SIG-M5 treated with dmso at 0.1 percent for 504 hours (cell line): Measurements from ENCODE around the gene HBQ1.
"Not testable (repeated sequence)": the region's sequence is repeated elsewhere in the genome, so short reads cannot be mapped to it uniquely, and the experiment has no call there.

Experiments used
- DNase-seq: peaks from one replicate; lab custom pipeline; 2025; ENCODE audit not compliant: unreplicated experiment; lab: John Stamatoyannopoulos, UW

Gene HBQ1

DNA sequence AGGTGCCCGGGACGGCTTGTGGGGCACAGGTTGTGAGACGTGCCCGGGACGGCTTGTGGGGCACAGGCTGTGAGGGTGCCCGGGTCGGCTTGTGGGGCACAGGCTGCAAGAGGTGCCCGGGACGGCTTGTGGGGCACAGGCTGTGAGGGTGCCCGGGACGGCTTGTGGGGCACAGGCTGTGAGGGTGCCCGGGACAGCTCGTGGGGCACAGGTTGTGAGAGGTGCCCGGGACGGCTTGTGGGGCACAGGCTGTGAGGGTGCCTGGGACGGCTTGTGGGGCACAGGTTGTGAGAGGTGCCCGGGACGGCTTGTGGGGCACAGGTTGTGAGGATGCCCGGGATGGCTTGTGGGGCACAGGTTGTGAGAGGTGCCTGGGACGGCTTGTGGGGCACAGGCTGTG is 20.0 kb upstream of the HBQ1 start:
- not testable (repeated sequence) for DNase-seq

DNA sequence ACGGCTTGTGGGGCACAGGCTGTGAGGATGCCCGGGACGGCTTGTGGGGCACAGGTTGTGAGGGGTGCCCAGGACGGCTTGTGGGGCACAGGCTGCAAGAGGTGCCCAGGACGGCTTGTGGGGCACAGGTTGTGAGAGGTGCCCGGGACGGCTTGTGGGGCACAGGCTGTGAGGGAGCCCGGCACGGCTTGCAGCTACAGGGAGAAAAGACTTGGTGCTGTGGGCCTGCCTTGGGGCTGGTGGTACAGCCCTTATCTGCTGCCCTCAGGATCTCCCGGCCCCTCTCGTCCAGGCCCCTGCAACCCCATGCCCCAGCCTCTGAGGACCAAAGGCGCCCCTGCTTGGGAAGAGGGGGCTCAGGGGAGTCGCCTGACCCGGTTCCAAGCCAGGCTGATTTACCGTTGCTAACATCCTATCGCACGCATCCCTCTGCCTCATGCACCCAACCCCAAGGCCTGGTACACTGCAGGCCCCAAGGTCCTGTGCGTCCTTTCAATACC is 19.5 kb upstream of the HBQ1 start:
- no peak for DNase-seq

DNA sequence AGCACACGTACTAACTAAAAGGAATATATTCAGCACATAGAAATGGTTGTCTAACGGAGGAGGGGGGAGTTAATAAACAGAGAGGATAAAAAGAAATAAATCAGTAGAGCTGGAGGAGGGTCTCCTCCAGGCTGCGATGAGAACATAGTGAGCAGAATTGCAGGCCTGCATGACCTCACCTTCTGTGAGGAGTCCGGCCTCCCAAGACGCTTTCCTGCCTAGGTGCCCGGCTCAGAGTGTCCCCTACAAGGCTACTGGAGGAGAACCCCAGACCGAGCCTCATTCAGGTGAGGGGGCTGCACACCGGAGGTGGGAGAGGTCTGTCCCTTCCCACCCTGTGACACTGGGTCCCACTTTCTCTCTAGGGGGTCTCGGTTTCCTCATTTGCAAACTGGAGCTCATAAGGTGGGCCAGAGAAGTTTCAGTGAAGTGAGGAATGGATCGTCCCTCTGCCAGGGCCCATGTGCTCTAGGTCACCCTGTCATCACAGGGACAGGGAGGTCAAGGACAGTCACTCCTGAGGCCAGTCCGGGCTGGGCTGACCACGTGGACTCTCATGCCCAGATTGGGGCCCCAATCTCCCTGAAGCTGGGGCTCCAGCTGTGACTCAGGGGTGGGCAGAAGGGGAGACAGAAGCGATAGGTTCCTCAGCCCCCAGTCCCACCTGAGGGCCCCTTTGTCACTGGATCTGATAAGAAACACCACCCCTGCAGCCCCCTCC is 17.8 kb upstream of the HBQ1 start:
- no peak for DNase-seq

DNA sequence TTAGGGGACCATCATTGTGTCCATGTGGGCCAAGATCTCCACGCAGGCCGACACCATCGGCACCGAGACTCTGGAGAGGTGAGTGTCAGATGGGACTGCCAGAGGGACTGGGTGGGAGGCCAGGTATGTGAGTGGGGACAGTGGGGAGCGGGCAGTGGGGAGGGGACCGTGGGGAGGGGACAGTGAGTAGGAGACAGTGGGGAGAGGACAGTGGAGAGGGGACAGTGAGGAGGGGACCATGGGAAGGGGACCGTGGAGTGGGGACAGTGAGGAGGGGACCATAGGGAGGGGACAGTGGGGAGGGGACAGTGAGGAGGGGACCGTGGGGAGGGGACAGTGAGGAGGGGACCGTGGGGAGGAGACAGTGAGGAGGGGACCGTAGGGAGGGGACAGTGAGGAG is 17.1 kb upstream of the HBQ1 start:
- DNase-seq, result not testable (repeated sequence)

DNA sequence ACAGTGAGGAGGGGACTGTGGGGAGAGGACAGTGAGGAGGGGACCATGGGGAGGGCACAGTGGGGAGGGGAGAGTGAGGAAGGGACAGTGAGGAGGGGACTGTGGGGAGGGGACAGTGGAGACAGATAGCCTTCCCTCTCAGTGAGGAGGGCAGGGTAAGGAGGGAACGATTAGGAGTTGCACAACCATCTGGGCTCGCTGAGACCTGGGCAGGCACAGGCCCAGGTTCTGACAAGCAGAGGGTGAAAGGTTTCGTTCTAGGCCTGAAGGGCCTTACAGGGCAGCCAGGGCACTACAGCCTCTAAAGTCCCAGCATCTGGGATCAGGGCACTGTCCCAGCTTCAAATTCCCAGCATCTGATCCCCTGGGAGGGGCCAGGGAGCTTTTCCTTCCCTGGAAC is 16.6 kb upstream of the HBQ1 start:
- DNase-seq, result not testable (repeated sequence)

DNA sequence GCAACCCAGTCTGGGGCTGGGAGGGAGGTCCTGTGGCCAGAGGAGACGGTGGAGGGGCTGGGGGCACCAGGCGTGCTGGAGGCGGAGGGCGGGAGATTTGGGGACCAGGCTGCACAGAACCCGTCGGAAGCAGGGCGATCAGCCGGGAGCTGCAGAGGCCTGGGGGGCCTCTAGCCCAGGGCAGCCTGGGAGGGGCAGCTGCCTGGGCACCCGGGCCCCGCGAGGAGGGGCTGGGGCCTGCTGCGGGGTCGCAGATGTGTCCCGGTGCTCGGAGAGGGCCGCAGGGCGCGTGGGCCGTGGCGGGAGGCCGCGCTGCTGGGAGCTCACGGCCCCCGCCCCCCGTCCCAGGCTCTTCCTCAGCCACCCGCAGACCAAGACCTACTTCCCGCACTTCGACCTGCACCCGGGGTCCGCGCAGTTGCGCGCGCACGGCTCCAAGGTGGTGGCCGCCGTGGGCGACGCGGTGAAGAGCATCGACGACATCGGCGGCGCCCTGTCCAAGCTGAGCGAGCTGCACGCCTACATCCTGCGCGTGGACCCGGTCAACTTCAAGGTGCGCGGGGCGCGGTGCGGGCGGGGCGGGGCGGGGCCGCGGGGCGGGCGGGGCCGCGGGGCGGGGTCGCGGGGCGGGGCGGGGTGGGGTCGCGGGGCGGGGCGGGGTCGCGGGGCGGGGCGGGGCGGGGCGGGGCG is 16.0 kb upstream of the HBQ1 start:
- not testable (repeated sequence) for DNase-seq

DNA sequence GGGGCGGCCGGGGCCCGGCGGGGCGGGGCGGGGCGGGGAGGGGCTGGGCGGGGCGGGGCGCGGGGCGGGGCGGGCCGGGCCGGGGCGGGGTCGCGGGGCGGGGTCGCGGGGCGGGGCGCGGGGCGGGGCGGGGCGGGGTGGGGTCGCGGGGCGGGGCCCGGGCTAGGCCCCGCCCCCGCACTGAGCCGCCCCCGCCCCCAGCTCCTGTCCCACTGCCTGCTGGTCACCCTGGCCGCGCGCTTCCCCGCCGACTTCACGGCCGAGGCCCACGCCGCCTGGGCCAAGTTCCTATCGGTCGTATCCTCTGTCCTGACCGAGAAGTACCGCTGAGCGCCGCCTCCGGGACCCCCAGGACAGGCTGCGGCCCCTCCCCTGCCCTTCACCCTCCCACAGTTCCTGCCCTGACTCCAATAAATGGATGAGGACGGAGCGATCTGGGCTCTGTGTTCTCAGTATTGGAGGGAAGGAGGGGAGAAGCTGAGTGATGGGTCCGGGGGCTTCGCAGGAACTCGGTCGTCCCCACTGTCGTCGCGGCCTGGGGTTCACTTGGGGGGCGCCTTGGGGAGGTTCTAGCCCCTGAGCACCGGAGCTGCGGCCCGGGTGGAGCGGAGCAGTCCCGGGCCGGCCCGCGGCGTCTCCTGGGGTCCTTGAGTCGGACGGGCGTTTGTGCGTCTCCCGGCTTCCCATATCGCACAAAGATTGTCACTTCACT is 15.3 kb upstream of the HBQ1 start:
- no peak for DNase-seq

DNA sequence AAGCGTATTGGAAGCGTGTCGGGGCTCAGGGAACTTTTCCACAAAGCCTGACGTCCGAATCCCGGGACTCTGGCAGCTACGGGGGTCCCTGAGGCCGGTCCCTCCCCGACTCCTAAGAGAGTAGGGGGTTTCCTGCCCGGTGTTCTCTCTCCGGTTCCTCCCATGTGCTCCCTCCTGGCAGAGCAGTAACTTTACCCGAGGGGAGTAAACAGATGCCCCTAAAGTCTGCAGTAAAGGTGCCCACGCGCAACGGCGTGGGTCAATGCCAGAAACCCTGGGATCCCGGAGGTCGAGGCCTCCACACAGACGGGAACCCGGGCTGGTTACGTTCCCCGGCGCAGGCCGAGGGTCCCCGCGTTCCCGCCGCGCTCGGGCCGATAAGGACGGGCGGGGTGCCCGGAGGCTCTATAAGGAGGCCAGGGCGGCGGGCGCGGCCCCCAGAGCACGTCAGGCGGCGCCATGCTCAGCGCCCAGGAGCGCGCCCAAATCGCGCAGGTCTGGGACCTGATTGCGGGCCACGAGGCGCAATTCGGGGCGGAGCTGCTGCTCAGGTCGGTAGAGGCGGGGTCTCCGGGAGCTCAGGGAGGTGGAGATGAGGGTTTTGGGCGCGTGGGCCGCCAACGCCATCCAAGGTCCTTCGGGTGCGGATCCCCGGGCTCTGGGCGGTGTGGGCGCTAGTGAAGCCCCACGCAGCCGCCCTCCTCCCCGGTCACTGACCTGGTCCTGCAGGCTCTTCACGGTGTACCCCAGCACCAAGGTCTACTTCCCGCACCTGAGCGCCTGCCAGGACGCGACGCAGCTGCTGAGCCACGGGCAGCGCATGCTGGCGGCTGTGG is 14.5 kb upstream of the HBQ1 start, which contains the start of gene HBM:
Gene HBM (plus strand): TSS at position 440 of the 836 bp plus-strand sequence. CDS start 20 bp downstream, at position 460.
- no peak for DNase-seq

DNA sequence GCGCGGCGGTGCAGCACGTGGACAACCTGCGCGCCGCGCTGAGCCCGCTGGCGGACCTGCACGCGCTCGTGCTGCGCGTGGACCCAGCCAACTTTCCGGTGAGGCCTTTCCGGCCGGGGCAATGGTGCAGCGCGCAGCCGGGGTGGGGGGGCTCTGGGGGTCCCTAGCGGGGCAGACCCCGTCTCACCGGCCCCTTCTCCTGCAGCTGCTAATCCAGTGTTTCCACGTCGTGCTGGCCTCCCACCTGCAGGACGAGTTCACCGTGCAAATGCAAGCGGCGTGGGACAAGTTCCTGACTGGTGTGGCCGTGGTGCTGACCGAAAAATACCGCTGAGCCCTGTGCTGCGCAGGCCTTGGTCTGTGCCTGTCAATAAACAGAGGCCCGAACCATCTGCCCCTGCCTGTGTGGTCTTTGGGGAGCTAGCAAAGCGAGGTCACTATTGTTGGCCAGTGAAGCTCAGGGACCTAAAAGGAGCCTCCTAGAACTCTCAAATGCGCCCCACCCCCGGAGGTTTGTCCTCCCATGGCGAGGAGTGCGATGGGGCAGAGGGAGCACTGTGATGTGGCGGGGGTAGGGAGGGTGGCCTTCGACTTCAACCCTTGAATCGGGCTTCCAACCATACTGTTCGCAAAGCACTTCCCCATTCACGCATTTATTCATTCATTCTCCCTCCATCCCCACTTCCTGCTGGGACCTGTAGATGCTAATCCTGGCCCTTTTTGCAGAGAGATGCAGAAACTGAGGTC is 13.7 kb upstream of the HBQ1 start:
- no peak for DNase-seq

DNA sequence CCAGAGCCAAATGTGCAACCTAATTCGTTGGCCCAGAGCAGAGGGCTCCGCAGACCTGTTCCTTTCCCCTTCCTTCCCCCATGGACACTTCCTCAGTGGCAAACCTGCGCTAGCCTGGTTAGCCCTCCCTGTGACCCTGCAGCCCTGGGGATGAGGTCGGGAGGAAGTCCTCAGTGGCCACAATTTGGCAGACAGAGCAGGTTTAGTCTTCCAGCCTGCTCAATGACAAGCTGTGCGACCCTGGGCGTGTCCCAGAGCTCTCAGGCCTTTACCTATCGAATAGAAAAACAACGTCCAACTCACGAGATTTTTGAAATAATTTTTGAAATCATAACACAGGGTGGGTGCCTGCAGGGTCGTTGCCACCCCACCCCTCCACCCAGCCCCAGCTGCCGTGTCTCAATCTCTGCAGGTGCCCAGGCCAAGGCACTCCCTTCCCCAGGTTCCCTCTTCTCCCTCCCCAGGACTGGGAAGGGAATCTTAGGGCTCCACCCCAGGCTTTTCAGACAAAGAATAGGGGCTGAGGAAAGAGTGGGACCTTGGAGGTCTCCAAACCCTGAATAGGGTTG is 13.1 kb upstream of the HBQ1 start:
- DNase-seq, result no peak

DNA sequence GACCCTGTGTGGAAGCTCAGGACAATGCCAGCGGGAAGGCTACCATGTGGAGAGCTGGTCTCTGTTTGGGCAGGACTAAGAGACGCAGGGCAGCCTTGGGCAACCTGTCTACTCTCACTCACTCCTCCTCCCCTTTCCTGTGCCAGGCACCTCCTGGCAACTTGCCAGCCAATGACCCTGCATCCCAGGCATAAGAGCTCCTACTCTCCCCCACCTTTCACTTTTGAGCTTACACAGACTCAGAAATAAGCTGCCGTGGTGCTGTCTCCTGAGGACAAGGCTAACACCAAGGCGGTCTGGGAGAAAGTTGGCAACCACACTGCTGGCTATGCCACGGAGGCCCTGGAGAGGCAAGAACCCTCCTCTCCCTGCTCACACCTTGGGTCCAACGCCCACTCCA is 11.8 kb upstream of the HBQ1 start:
- no peak for DNase-seq

DNA sequence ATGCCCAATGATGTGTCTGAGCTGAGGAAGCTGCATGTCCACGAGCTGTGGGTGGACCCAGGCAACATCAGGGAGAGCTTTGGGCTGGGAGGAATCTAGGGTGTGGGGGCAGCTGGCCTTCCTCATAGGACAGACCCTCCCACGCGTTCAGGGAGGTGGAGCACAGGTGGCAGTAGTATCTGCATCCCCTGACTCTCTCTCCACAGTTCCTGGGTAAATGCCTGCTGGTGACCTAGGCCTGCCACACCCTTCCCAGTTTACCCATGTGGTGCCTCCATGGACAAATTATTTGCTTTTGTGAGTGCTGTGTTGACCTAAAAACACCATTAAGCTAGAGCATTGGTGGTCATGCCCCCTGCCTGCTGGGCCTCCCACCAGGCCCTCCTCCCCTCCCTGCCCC is 11.2 kb upstream of the HBQ1 start:
- no peak for DNase-seq

DNA sequence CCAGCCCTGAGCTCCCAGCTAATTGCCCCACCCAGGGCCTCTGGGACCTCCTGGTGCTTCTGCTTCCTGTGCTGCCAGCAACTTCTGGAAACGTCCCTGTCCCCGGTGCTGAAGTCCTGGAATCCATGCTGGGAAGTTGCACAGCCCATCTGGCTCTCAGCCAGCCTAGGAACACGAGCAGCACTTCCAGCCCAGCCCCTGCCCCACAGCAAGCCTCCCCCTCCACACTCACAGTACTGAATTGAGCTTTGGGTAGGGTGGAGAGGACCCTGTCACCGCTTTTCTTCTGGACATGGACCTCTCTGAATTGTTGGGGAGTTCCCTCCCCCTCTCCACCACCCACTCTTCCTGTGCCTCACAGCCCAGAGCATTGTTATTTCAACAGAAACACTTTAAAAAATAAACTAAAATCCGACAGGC is 10.2 kb upstream of the HBQ1 start:
- peak; percentile 41 for DNase-seq

DNA sequence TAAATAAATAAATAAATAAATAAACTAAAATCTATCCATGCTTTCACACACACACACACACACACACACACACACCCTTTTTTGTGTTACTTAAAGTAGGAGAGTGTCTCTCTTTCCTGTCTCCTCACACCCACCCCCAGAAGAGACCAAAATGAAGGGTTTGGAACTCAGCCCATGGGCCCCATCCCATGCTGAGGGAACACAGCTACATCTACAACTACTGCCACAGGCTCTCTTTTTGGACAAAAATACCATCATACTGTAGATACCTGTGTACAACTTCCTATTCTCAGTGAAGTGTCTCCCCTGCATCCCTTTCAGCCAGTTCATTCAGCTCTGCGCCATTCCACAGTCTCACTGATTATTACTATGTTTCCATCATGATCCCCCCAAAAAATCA is 9.5 kb upstream of the HBQ1 start:
- DNase-seq, result no peak

DNA sequence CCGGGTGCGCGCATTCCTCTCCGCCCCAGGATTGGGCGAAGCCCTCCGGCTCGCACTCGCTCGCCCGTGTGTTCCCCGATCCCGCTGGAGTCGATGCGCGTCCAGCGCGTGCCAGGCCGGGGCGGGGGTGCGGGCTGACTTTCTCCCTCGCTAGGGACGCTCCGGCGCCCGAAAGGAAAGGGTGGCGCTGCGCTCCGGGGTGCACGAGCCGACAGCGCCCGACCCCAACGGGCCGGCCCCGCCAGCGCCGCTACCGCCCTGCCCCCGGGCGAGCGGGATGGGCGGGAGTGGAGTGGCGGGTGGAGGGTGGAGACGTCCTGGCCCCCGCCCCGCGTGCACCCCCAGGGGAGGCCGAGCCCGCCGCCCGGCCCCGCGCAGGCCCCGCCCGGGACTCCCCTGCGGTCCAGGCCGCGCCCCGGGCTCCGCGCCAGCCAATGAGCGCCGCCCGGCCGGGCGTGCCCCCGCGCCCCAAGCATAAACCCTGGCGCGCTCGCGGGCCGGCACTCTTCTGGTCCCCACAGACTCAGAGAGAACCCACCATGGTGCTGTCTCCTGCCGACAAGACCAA is 7.8 kb upstream of the HBQ1 start, which contains the start of gene HBA2:
Gene HBA2 (plus strand): TSS at position 503 of the 568 bp plus-strand sequence. CDS start 37 bp downstream, at position 540.
- DNase-seq, result not testable (repeated sequence)

DNA sequence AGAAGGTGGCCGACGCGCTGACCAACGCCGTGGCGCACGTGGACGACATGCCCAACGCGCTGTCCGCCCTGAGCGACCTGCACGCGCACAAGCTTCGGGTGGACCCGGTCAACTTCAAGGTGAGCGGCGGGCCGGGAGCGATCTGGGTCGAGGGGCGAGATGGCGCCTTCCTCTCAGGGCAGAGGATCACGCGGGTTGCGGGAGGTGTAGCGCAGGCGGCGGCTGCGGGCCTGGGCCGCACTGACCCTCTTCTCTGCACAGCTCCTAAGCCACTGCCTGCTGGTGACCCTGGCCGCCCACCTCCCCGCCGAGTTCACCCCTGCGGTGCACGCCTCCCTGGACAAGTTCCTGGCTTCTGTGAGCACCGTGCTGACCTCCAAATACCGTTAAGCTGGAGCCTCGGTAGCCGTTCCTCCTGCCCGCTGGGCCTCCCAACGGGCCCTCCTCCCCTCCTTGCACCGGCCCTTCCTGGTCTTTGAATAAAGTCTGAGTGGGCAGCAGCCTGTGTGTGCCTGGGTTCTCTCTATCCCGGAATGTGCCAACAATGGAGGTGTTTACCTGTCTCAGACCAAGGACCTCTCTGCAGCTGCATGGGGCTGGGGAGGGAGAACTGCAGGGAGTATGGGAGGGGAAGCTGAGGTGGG is 6.9 kb upstream of the HBQ1 start:
- DNase-seq, result not testable (repeated sequence)

DNA sequence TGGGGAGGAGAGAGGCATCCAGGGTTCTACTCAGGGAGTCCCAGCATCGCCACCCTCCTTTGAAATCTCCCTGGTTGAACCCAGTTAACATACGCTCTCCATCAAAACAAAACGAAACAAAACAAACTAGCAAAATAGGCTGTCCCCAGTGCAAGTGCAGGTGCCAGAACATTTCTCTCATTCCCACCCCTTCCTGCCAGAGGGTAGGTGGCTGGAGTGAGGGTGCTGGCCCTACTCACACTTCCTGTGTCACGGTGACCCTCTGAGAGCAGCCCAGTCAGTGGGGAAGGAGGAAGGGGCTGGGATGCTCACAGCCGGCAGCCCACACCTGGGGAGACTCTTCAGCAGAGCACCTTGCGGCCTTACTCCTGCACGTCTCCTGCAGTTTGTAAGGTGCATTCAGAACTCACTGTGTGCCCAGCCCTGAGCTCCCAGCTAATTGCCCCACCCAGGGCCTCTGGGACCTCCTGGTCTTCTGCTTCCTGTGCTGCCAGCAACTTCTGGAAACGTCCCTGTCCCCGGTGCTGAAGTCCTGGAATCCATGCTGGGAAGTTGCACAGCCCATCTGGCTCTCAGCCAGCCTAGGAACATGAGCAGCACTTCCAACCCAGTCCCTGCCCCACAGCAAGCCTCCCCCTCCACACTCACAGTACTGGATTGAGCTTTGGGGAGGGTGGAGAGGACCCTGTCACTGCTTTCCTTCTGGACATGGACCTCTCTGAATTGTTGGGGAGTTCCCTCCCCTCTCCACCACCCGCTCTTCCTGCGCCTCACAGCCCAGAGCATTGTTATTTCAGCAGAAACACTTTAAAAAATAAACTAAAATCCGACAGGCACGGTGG is 6.1 kb upstream of the HBQ1 start:
- DNase-seq, result not testable (repeated sequence)
